Stimulated activated CD4-positive, alpha-beta T cell treated with anti-CD3 and anti-CD28 coated beads, Interleukin-1b, Interleukin-23, amount 100 ng/mL, for 24 hours (primary cell): ENCODE results near the gene FAM237B.
A peak's percentile ranks its signal among the peaks of the same experiment; 100 is the strongest.
"Not testable (repeated sequence)": the region's sequence is repeated elsewhere in the genome, so short reads cannot be mapped to it uniquely, and the experiment has no call there.

Source experiments
- DNase-seq, 4 experiments: peaks; one replicate each; pipeline ENCODE4 v3.0.0-alpha.2; 2020; ENCODE audit warnings: low read depth in 4 of 4, low spot score in 1 of 4

Gene FAM237B

GRCh38 chr7:90320801-90321494, at the start of gene FAM237B:
FAM237B (minus strand) TSS chr7:90321304; CDS start chr7:90319748, 1,556 bp downstream.
- no peak for DNase-seq

GRCh38 chr7:90351987-90352386, 30.9 kb upstream of the FAM237B start:
- DNase-seq, result no peak

- DNase-seq, result not testable (repeated sequence)
These were observed 28.9 kb upstream of the FAM237B start for GRCh38 chr7:90350032-90350431.

- no peak for DNase-seq
These were observed 28.2 kb upstream of the FAM237B start for GRCh38 chr7:90349305-90349704.

GRCh38 chr7:90347759-90348158, 26.7 kb upstream of the FAM237B start:
- DNase-seq, result no peak

- peak; percentile 87 to 97 (median 93) for DNase-seq
These were observed 25.4 kb upstream of the FAM237B start, which contains the start of gene GTPBP10 for GRCh38 chr7:90346336-90347125. GTPBP10 (plus strand) TSS chr7:90346716; CDS start chr7:90346742, 26 bp downstream.

GRCh38 chr7:90345595-90346335, 24.7 kb upstream of the FAM237B start:
- no peak for DNase-seq

GRCh38 chr7:90345016-90345415, 23.9 kb upstream of the FAM237B start:
- no peak for DNase-seq

GRCh38 chr7:90337106-90337505, 16.0 kb upstream of the FAM237B start:
- DNase-seq, result no peak

- DNase-seq, result not testable (repeated sequence)
These were observed 13.8 kb upstream of the FAM237B start for GRCh38 chr7:90334926-90335325.

GRCh38 chr7:90334193-90334843, 13.2 kb upstream of the FAM237B start:
- no peak for DNase-seq

- no peak for DNase-seq
These were observed 5.4 kb upstream of the FAM237B start for GRCh38 chr7:90326500-90326899.

- no peak for DNase-seq
These were observed 1.7 kb upstream of the FAM237B start for GRCh38 chr7:90322837-90323236.

GRCh38 chr7:90320418-90320800, 695 bp downstream of the FAM237B start:
- DNase-seq, result no peak

- DNase-seq, result no peak
These were observed 1.1 kb downstream of the FAM237B start for GRCh38 chr7:90320014-90320413.

- no peak for DNase-seq
These were observed 7.2 kb downstream of the FAM237B start for GRCh38 chr7:90313907-90314306.

- no peak for DNase-seq
These were observed 8.4 kb downstream of the FAM237B start for GRCh38 chr7:90312745-90313144.

- DNase-seq, result no peak
These were observed 9.9 kb downstream of the FAM237B start for GRCh38 chr7:90311175-90311574.

GRCh38 chr7:90309872-90310271, 11.2 kb downstream of the FAM237B start:
- DNase-seq, result no peak

- DNase-seq, result no peak
These were observed 17.9 kb downstream of the FAM237B start for GRCh38 chr7:90303241-90303640.
